Muscle of back (tissue), 11 donors: ENCODE data around the gene JUN. TPM values are rescaled to one million over a fixed set of nuclear protein-coding genes. Genes with fewer than 3 reads are reported as not detected.
A peak's percentile ranks its signal among the peaks of the same experiment; 100 is the strongest.

ENCODE experiments used
- DNase-seq, 3 donors: peaks; one replicate each; pipeline versions ENCODE4 v3.0.0 to v3.0.0-alpha.2; 2013
- polyA plus RNA-seq, 10 donors: library from polyadenylated mRNA; unstranded; fragments of 120-200 nt; gene quantifications; one replicate each; pipeline ENCODE4 v1.2.1, GENCODE V29; 2013; ENCODE audit not compliant: insufficient read length in 10 of 10

JUN gene
- polyA plus RNA-seq, 10 donors, result 74.2 to 374 (median 155) TPM

DNA sequence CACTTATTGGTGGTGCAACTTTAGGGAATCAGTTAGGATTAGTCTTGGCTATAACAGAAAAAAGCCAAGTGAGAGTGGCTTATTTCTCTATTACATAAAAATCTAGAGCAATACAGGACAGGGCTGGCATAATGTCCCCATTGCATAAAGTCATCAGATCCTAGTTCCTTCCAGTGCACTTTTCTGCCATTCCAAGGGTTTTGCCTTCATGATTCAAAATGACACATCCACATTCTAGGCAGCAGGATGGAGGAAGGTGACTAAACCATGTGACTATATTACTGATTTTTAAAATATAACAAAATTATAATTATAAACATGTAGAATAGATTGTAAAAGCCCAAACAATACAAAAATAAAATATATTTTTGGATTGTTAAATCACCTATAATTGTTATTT lies 18.8 kb downstream of the JUN start:
- DNase-seq, result no peak

- DNase-seq, result peak in 1 of 3 donors; percentile 54
These were observed 19.4 kb downstream of the JUN start for GRCh38 chr1:58764294-58764978.

DNA sequence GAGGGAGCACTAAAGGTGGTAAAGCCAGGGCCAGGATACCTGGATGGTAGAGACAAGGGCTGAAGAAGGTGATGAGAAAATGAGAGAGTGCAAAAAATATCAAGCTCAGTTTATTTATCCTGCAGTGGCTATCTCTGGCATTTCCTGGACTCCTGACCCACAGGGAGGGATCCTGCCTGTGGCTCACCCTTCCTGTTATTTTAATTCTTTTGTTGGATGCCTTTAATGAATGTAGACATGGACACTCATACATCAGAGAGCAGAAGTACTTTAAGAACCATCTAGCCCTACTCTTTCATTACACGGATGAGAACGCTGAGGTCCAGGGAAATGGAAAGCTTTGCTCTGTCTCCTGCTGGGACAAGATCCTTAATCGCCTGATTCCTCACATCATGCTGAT lies 20.6 kb downstream of the JUN start:
- no peak for DNase-seq

GRCh38 chr1:58762806-58763205 lies 21.0 kb downstream of the JUN start:
- DNase-seq, result no peak

- DNase-seq, result peak in 2 of 3 donors; percentile 39 to 97
These were observed 28.4 kb downstream of the JUN start for GRCh38 chr1:58755468-58755872.

DNA sequence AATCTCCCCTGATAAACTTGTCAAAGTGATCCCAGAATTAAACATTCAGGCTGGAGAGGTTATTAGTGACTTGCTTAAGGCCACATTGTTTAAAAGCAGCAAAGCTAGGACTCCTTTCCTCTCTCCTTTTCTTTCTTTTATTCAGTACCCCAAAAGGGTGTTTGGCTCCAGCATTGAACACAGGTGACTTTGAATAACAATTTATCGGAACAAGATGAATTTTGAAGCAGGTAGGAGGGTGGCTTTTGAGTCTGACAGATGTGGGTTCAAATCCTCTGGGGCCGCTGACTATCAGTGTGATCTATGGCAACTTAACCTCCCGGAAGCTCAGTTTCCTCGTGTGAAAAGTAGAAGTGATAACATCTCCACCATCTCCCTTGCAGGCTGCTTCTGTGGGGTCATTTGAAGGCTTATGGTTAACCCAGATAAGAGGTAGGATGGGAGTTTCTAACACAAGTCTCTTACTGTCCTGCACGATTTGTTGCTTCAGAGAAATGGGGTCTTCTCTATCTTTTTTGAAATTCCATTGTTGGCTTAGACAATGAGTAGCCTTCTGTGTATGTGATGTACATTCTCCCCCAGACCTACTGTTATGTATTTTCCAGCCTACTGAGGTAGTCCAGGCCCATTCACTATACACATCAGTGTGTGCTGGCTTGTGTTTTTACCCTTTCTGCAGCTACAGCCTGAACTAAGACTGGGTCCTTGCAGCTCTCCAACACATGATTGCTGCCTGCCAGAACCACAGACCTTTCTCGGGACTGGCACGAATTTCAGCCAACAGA lies 29.0 kb downstream of the JUN start:
- no peak for DNase-seq

GRCh38 chr1:58754073-58754613 lies 29.7 kb downstream of the JUN start:
- DNase-seq, result no peak

DNA sequence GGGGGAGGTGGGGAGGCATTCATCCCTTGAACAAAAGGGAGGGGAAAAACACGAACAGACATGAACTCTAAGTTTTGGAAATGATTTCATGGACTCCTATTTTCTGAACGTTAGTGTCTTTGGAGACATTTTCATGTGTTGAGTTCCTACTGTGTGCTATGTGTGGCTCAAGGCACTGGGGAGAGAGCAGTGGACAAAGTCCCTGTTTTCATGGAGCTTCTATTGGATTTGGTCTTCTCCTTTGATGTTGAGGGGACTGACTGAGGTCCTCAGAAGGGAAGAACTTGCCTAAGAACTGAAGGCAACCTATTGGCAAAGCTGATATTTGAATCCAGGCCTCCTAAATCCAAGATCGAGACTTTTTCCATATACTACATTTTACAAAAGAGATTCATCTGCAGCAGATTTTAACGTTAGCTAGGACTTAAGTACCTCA lies 30.4 kb downstream of the JUN start:
- no peak for DNase-seq

- no peak for DNase-seq
These were observed 34.2 kb downstream of the JUN start for GRCh38 chr1:58749646-58750045.

GRCh38 chr1:58748666-58749065 lies 35.2 kb downstream of the JUN start:
- peak in 1 of 3 donors; percentile 46 for DNase-seq

DNA sequence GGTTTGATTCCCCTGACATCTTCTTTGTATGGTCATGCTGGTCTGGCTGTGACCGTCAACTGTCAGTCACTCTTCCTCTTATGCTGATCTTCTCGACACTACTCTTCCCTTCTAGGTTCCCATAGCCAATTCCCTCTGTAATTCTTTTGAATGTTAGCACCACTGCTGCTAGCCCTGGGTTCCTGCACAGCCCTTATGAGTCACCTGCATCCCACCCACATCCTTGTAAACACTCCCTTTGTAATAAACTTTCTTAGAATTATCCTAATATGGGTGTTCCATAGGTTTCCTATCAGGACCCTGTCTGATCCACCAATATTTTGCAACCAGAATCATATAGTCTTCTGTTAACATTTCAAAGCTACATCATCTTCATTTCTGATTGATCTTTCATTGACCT lies 37.1 kb downstream of the JUN start:
- no peak for DNase-seq

DNA sequence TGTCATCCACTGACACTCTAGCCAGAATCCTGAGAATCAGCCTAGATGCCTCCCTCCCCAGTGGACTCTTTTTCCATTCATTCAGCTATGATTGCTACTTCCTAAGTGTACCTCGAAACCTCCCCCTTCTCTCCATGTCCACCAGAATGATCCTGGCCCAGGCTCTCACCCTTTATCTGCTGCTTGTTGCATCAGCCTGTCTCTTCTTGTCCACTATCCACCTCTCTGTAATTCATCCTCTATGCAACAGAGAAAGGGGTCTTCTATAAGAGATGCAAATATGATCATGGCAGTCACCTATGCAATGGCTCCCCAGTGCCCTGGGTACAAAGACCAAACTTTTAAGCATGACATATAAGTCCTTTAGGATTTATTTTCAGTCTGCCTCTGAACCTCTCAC lies 37.7 kb downstream of the JUN start:
- no peak for DNase-seq

DNA sequence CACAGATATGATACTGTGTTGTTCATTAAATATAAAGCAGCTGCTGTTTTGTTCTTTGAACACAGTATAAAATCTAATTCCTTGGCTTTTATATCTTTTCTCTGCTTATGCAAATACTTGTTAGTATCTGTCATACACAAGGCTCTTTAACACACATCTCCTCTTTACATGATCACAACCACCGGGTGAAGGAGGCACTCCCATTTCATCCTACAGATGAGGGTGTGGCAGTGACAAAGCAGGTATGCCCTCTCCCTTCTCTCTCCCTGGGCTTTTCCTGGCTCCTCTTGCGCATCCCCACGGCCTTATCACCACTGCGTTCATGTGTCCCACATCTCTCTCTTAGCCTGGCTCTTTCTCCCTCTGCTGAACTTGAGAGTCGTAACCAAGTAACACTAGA lies 38.2 kb downstream of the JUN start:
- no peak for DNase-seq

- no peak for DNase-seq
These were observed 38.7 kb downstream of the JUN start for GRCh38 chr1:58745117-58745516.

- DNase-seq, result no peak
These were observed 41.9 kb downstream of the JUN start for GRCh38 chr1:58741678-58742553.

- DNase-seq, result peak; percentile 62 to 74 (median 64)
These were observed 43.9 kb downstream of the JUN start for GRCh38 chr1:58739856-58740466.

GRCh38 chr1:58738876-58739275 lies 45.0 kb downstream of the JUN start:
- DNase-seq, result no peak

- no peak for DNase-seq
These were observed 48.3 kb downstream of the JUN start for GRCh38 chr1:58735586-58735985.

DNA sequence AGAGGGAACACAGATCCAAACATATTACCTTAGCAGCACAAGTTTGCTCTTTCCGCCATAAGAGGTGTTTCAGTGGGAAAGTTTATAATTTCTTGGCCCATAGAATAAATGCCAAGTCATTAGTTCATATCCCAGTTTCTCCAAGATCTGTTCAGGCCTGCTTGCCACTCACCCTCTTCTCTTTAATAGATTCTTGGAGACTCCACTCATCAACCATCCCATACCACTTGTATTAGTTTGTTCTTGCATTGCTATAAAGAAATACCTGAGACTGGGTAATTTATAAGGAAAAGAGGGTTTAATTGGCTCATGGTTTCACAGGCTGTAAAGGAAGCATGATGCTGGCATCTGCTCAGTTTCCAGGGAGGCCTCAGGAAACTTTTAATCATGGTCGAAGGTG lies 49.2 kb downstream of the JUN start:
- no peak for DNase-seq

- DNase-seq, result no peak
These were observed 51.6 kb downstream of the JUN start for GRCh38 chr1:58732087-58732775.
